ENCODE measurements around the gene PHACTR4.
"Not testable (repeated sequence)": the region's sequence is repeated elsewhere in the genome, so short reads cannot be mapped to it uniquely, and the experiment has no call there.

PHACTR4 gene

DNA sequence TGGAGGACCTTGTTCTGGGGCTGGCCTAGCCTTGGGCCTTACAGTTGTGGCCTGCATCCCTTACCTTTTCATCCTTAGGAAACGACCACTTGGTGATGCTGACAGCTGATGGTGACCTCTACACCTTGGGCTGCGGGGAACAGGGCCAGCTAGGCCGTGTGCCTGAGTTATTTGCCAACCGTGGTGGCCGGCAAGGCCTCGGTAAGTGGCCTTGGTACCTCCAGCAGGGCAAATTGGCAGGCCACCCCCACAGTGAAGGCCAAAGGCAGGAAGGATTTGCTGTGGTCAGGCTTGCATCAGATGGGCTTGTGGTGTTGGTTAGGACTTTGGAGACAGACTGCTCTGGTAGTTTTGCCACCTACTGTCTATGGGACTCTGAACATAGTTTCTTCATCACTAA, 165.6 kb downstream of the PHACTR4 start:
- no peak for DNase-seq

- DNase-seq: no peak
Observed at GRCh38 chr1:28537457-28538199, 168.1 kb downstream of the PHACTR4 start.

GRCh38 chr1:28538286-28538685, 168.7 kb downstream of the PHACTR4 start:
- DNase-seq: no peak

DNA sequence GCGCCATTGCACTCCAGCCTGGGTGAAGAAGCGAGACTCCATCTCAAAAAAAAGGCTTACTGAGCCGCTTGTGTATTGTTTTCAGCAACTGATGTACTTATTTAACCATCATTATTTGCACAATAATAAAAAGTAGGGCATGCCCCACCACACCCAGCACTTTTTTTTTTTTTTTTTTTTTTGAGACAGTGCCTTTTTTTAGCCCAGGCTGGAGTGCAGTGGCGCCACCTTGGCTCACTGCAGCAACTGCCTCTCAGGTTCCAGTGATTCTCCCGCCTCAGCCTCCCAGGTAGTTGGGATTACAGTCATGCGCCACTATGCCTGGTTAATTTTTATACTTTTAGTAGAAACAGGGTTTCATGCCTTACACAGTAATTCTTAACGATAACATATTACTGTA, 171.1 kb downstream of the PHACTR4 start:
- no peak for DNase-seq

- not testable (repeated sequence) for DNase-seq
Observed at GRCh38 chr1:28541414-28542015, 172.0 kb downstream of the PHACTR4 start.

DNA sequence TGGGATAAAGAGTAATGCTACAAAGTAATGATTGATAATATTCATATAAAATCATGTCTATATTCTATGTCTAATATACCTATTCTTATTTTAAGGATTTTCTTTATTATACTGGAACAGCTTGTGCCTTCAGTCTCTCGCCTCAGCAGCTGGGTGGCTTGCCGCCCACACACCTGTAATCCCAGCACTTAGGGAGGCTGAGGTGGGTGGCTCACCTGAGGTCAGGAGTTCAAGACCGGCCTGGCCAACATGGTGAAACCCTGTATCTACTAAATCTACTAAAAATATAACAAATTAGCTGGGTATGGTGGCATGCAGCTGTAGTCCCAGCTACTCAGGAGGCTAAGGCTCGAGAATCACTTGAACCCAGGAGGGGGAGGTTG, 175.7 kb downstream of the PHACTR4 start:
- no peak for DNase-seq

DNA sequence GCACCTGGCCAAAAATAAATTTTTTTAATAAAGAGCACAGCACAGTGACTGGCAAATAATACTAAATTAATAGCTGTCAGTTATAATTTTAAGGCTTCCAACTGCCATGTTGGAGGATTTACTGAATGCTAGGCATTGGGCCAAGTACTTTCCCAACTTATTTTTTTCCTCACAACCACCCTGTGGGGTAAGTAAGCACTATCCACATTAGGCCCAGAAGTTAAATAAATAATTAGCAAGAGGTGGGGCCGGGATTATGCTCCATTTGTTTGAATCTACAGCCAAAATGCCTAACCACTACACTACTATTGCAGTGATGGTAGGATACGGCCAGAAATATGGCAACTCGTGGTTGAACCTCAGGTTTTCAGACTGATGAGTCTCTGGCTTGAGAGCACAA, 178.8 kb downstream of the PHACTR4 start:
- DNase-seq: no peak
